ENCODE results near the gene ZNF774. TPM values are rescaled to one million over a fixed set of nuclear protein-coding genes. Genes with fewer than 3 reads are reported as not detected.
"Not testable (repeated sequence)": the region's sequence is repeated elsewhere in the genome, so short reads cannot be mapped to it uniquely, and the experiment has no call there.

ZNF774 gene
- polyA plus RNA-seq, 1 experiment = 0.54 TPM

DNA sequence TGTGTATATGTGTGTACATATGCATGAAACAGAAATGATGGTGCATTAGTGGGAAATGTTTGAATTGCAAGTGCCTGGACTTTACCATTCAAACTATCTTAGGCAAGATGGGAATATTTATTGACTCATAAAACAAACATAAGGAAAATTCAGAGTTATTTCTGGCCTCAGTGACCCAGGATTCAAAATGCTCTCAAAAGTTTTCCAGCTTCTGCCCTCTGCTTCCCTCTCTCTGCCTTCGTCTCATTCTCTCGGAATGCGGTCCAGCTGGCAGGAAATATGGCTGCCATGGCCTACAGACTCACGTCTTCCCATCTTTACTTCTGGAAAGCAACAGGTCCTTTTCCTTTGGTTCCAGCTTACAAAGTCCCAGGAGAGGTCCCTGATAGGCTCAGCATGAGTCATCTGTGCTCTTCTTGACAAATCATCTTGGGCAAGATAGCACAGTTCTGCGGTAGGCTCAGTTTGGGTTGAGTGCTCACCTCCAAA is 8.7 kb upstream of the ZNF774 start:
- Histone ChIP-seq H3K4me3 (ENCODE audit: low read depth, low read length) (no peak overlapping the region), H3K36me3 (ENCODE audit: control insufficient read depth, insufficient read depth, low read length) (no peaks in the 10 kb centered on the region), H3K27me3 (ENCODE audit: control insufficient read depth, insufficient read depth, low read length) (no peaks in the 10 kb centered on the region)
- TF ChIP-seq, protein P1, sequence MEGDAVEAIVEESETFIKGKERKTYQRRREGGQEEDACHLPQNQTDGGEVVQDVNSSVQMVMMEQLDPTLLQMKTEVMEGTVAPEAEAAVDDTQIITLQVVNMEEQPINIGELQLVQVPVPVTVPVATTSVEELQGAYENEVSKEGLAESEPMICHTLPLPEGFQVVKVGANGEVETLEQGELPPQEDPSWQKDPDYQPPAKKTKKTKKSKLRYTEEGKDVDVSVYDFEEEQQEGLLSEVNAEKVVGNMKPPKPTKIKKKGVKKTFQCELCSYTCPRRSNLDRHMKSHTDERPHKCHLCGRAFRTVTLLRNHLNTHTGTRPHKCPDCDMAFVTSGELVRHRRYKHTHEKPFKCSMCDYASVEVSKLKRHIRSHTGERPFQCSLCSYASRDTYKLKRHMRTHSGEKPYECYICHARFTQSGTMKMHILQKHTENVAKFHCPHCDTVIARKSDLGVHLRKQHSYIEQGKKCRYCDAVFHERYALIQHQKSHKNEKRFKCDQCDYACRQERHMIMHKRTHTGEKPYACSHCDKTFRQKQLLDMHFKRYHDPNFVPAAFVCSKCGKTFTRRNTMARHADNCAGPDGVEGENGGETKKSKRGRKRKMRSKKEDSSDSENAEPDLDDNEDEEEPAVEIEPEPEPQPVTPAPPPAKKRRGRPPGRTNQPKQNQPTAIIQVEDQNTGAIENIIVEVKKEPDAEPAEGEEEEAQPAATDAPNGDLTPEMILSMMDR (IDR thresholded peaks at IDR 0.05; ENCODE audit: insufficient read depth, low read depth, low read length) = no peak
- DNase-seq (ENCODE audit: low read depth) = no peak
- ChIA-PET POLR2A (no interaction called here), CTCF (no interaction called here)

DNA sequence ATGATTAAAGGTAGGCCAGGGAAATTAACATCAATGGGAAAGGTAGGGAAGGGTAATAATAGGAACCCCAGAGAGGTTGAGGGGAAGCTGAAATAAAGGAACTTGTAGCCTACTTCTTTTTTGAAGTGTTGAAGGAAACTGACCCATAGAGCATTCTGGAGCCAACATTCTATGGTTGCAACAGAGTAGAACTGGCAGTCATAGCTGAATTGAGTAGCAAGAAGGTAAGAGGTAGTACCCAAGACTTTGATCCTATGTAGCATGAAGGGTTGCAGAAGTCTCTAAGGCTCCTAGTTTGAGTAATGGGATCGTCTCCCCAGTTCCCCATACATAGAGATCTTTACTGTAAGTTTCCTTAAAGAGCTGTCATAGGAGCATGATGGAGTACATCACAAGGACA is 7.4 kb upstream of the ZNF774 start:
- ChIA-PET CTCF (interaction anchor here (0.6 to 1.6 kb wide), 4 partner anchors 8 to 392 kb away, joined by 3 to 7 read pairs (median 3); no protein-coding TSS in a partner anchor), POLR2A (no interaction called here)
- Histone ChIP-seq H3K36me3 (ENCODE audit: control insufficient read depth, insufficient read depth, low read length) (no peaks in the 10 kb centered on the region), H3K4me3 (ENCODE audit: low read depth, low read length) (no peak overlapping the region), H3K27me3 (ENCODE audit: control insufficient read depth, insufficient read depth, low read length) (no peaks in the 10 kb centered on the region)
- no peak for DNase-seq (ENCODE audit: low read depth)
- TF ChIP-seq, protein P1 (IDR thresholded peaks at IDR 0.05; ENCODE audit: insufficient read depth, low read depth, low read length) = no peak

DNA sequence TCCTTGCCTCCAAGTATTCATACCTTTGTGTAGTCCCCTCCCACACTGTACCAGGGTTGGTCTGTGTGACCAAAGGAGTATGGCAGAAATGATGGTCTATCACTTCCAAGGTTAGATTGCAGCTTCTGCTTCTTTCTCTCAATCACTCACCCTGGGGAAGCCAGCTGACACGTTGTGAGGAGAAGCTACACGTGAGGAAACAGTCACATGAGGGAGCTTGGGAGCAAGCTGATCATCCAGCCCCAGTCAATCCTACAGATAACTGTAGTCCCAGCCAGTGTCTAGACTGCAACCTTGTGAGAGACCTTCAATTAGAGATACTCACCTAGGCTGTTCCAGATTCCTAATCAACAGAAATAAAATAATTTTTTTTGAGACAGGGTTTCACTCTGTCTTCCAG is 6.2 kb upstream of the ZNF774 start:
- no peaks in the 10 kb centered on the region; the same call in 1 of the 2 replicates for H3K27me3 ChIP-seq (ENCODE audit: control insufficient read depth, insufficient read depth, low read length)
- DNase-seq (ENCODE audit: low read depth) = no peak
- no peak overlapping the region for H3K4me3 ChIP-seq (ENCODE audit: low read depth, low read length)
- H3K36me3 ChIP-seq (ENCODE audit: control insufficient read depth, insufficient read depth, low read length) = no peaks in the 10 kb centered on the region
- POLR2A ChIA-PET = no interaction called here
- TF ChIP-seq, protein P1 (IDR thresholded peaks at IDR 0.05; ENCODE audit: insufficient read depth, low read depth, low read length) = no peak
- CTCF ChIA-PET = interaction anchor here (1.6 kb wide), 1 partner anchor 26 kb away, joined by 7 read pairs; no protein-coding TSS in a partner anchor

DNA sequence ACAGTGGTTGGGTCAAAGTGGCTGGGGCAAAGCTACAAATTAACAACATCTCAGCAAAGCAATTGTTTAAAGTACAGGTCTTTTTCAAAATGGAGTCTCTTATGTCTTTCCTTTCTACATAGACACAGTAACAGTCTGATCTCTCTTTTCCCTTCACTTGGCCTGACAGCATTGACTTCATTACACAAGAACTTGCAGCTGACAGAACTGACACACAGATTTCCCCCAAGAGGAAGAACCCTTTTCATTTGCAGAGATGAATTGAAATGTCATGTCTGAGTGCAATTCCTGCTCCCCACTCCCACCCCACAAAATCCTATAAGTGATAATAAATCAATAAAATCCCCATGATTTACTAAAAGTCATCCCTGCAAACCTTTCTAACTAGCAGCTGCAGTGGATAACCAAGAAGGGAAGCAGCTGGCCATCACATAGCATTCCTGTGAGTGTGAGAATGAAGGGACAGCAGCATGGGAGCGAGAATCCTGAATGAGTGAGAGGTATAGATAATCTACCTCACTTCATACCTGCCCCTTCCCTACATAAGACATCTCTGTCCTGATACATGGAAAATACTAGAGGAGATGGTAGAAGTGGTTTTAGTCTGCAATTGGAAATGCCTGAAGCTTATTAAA is 4.5 kb upstream of the ZNF774 start:
- DNase-seq (ENCODE audit: low read depth); H3K27me3 ChIP-seq (ENCODE audit: control insufficient read depth, insufficient read depth, low read length); H3K36me3 ChIP-seq (ENCODE audit: control insufficient read depth, insufficient read depth, low read length); POLR2A ChIA-PET; H3K4me3 ChIP-seq (ENCODE audit: low read depth, low read length): not testable (repeated sequence)
- CTCF ChIA-PET = interaction anchor here (1.2 kb wide), 1 partner anchor 23 kb away, joined by 3 read pairs; no protein-coding TSS in a partner anchor

DNA sequence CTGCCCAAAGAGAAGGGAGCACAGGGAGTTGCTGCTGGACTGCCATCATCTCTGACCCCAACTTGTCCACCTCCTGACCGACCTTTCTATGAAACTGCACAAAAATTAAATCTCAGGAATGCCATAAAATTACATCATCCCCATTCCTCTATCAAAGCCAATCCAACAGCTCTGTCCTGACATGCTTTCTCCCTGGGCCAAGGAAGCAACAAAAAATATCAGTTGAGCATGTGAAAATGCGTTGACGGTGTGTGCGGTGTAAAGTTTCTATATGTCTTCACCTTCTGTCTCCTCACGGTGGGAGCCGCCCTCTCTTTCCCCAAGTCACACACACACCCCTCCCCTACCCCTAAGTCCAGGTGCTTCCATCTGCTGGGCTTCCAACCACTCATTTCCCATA is 3.6 kb upstream of the ZNF774 start:
- Histone ChIP-seq H3K4me3 (ENCODE audit: low read depth, low read length) (no peak overlapping the region), H3K27me3 (ENCODE audit: control insufficient read depth, insufficient read depth, low read length) (no peaks in the 10 kb centered on the region; the same call in 1 of the 2 replicates), H3K36me3 (ENCODE audit: control insufficient read depth, insufficient read depth, low read length) (no peaks in the 10 kb centered on the region)
- no peak for DNase-seq (ENCODE audit: low read depth)
- POLR2A ChIA-PET = no interaction called here
- TF ChIP-seq, protein P1 (IDR thresholded peaks at IDR 0.05; ENCODE audit: insufficient read depth, low read depth, low read length) = no peak
- CTCF ChIA-PET = no interaction called here

DNA sequence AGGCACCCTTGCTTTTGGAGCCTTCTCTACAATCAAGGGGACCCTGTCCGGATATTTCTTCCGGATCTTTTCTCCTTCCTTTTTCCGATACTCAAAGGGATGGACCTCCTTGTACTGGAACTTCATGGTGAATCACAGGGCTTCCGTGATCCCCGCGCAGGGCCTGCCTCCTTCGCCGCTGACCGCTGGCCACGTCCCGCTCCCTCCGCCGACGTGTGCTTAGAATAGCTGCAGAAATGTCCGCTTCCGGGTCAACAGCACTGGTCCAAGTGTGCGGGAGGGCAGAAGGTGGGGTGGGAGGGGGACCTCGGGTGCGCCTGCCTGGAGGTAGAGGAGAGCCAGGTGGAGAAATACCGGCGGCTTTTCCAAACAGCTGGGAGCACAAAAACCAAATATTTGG is 3.0 kb upstream of the ZNF774 start:
- Histone ChIP-seq H3K36me3 (ENCODE audit: control insufficient read depth, insufficient read depth, low read length) (no peaks in the 10 kb centered on the region), H3K4me3 (ENCODE audit: low read depth, low read length) (no peak overlapping the region), H3K27me3 (ENCODE audit: control insufficient read depth, insufficient read depth, low read length) (no peaks in the 10 kb centered on the region; the same call in 1 of the 2 replicates)
- CTCF ChIA-PET = no interaction called here
- no peak for DNase-seq (ENCODE audit: low read depth)
- TF ChIP-seq, protein P1 (IDR thresholded peaks at IDR 0.05; ENCODE audit: insufficient read depth, low read depth, low read length) = no peak
- POLR2A ChIA-PET = no interaction called here
